Esophagus squamous epithelium (tissue), 4 donors: ENCODE measurements around the gene ZNF597.

ENCODE experiments used
- POLR2A ChIP-seq, 4 donors: fragments of 450-650 bp; IDR thresholded peaks; one replicate each; pipeline ENCODE4 v1.6.1; 2017; ENCODE audit warnings: antibody characterized with exemption in 4 of 4, mild to moderate bottlenecking in 4 of 4, moderate library complexity in 3 of 4
- TF ChIP-seq, protein P1 (sequence below), 6 experiments: fragments of 450-650 bp in 4 of 6; fragments of 200-600 bp in 2 of 6; sonication (generic) in 2 of 6; IDR thresholded peaks; one replicate each; pipeline ENCODE4 v1.5.1; 2016 to 2019; ENCODE audit warnings: antibody characterized with exemption in 6 of 6, mild to moderate bottlenecking in 4 of 6, moderate library complexity in 4 of 6

DNA sequence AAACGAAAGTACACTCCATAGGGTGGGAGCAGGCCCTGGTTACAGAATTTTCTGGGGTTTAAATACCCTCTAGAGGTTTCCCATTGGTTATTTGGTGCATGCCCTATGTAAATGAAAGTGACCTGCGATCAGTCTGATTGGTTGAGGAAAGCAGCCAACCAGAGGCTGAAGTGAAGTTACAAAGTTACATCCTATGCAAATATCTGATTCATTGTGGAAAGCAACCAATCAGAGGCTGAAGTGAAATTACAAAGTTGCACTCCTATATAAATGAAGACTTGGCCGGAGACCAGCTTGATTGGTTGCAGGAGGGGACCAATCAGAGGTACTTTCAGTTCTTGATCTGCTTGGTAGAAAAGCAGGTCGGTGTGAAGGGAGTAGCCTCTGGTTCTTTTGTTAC is 24.6 kb upstream of the ZNF597 start:
- TF ChIP-seq POLR2A (IDR thresholded peaks at IDR 0.05), result no peak
- TF ChIP-seq, protein P1, sequence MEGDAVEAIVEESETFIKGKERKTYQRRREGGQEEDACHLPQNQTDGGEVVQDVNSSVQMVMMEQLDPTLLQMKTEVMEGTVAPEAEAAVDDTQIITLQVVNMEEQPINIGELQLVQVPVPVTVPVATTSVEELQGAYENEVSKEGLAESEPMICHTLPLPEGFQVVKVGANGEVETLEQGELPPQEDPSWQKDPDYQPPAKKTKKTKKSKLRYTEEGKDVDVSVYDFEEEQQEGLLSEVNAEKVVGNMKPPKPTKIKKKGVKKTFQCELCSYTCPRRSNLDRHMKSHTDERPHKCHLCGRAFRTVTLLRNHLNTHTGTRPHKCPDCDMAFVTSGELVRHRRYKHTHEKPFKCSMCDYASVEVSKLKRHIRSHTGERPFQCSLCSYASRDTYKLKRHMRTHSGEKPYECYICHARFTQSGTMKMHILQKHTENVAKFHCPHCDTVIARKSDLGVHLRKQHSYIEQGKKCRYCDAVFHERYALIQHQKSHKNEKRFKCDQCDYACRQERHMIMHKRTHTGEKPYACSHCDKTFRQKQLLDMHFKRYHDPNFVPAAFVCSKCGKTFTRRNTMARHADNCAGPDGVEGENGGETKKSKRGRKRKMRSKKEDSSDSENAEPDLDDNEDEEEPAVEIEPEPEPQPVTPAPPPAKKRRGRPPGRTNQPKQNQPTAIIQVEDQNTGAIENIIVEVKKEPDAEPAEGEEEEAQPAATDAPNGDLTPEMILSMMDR (IDR thresholded peaks at IDR 0.05), result no peak
